CD4-positive, alpha-beta T cell treated with Interleukin-4 for 1 hour (primary cell): ENCODE measurements around the gene PRODH2.
"Not testable (repeated sequence)": the region's sequence is repeated elsewhere in the genome, so short reads cannot be mapped to it uniquely, and the experiment has no call there.

Experiments used
- DNase-seq, 2 donors: peaks; one replicate each; pipeline ENCODE4 v3.0.0-alpha.2; 2020 to 2022

The PRODH2 gene

GRCh38 chr19:35843676-35844481 lies 31.2 kb upstream of the PRODH2 start:
- no peak for DNase-seq

GRCh38 chr19:35842666-35843272 lies 30.1 kb upstream of the PRODH2 start:
- no peak for DNase-seq

GRCh38 chr19:35841961-35842595 lies 29.4 kb upstream of the PRODH2 start:
- no peak for DNase-seq

GRCh38 chr19:35836096-35836495 lies 23.5 kb upstream of the PRODH2 start:
- not testable (repeated sequence) for DNase-seq

- no peak for DNase-seq
Observed at GRCh38 chr19:35833972-35834371, 21.3 kb upstream of the PRODH2 start.

- DNase-seq: no peak
Observed at GRCh38 chr19:35832054-35832453, 19.4 kb upstream of the PRODH2 start.

GRCh38 chr19:35830986-35831385 lies 18.3 kb upstream of the PRODH2 start:
- no peak for DNase-seq

- peak; percentile 25 to 26 for DNase-seq
Observed at GRCh38 chr19:35828692-35829301, 16.2 kb upstream of the PRODH2 start.

- DNase-seq: no peak
Observed at GRCh38 chr19:35824150-35824549, 11.5 kb upstream of the PRODH2 start.

GRCh38 chr19:35822579-35822978 lies 9.9 kb upstream of the PRODH2 start:
- no peak for DNase-seq

GRCh38 chr19:35818445-35818844 lies 5.8 kb upstream of the PRODH2 start:
- no peak for DNase-seq

- DNase-seq: no peak
Observed at GRCh38 chr19:35816846-35817245, 4.2 kb upstream of the PRODH2 start.

GRCh38 chr19:35816262-35816661 lies 3.6 kb upstream of the PRODH2 start:
- DNase-seq: no peak

- DNase-seq: no peak
Observed at GRCh38 chr19:35813043-35813890, 622 bp upstream of the PRODH2 start.

- no peak for DNase-seq
Observed at GRCh38 chr19:35811317-35812219, 1.1 kb downstream of the PRODH2 start.

GRCh38 chr19:35807633-35808032 lies 5.0 kb downstream of the PRODH2 start:
- DNase-seq: no peak

- DNase-seq: no peak
Observed at GRCh38 chr19:35806597-35806996, 6.0 kb downstream of the PRODH2 start.

- DNase-seq: no peak
Observed at GRCh38 chr19:35805526-35806102, 7.0 kb downstream of the PRODH2 start.

- no peak for DNase-seq
Observed at GRCh38 chr19:35801828-35802227, 10.8 kb downstream of the PRODH2 start.

GRCh38 chr19:35797663-35798062 lies 15.0 kb downstream of the PRODH2 start:
- no peak for DNase-seq
